H54 (cell line): ENCODE results near the gene PALB2.

Experiments
- DNase-seq: peaks from one replicate; pipeline ENCODE4 v3.0.0; 2011; ENCODE audit warnings: low spot score, mixed read lengths; ENCODE audit not compliant: insufficient read length
- FAIRE-seq: peaks from 3 replicates; lab custom pipeline; 2011; peaks lifted over from hg19 to GRCh38; lab: Jason Lieb, UNC
- POLR2A ChIP-seq: IDR thresholded peaks from 2 replicates; pipeline ENCODE4 v1.6.1; 2011; ENCODE audit warnings: low read depth, mild to moderate bottlenecking, low read length

Gene PALB2

GRCh38 chr16:23640931-23641765 lies at the start of gene PALB2, which contains the start of gene DCTN5:
Gene PALB2 (minus strand): TSS chr16:23641310. CDS start chr16:23641157, 153 bp downstream.
Gene DCTN5 (plus strand): TSS chr16:23641466. CDS start chr16:23641543, 77 bp downstream.
- DNase-seq (peak; percentile 78), FAIRE-seq (peak; percentile 36)
- TF ChIP-seq POLR2A: peak; percentile 48

- DNase-seq (no peak), FAIRE-seq (no peak)
- no peak for TF ChIP-seq POLR2A
These were observed 48.5 kb upstream of the PALB2 start for GRCh38 chr16:23689442-23690187.

GRCh38 chr16:23687034-23687808 lies 46.1 kb upstream of the PALB2 start:
- DNase-seq: no peak
- no peak for TF ChIP-seq POLR2A
- FAIRE-seq: no peak

- FAIRE-seq: no peak
- no peak for DNase-seq
- no peak for TF ChIP-seq POLR2A
These were observed 42.4 kb upstream of the PALB2 start for GRCh38 chr16:23683487-23683886.

- DNase-seq (no peak), FAIRE-seq (no peak)
- TF ChIP-seq POLR2A: no peak
These were observed 41.1 kb upstream of the PALB2 start for GRCh38 chr16:23682181-23682580.

- FAIRE-seq (no peak), DNase-seq (no peak)
- TF ChIP-seq POLR2A: no peak
These were observed 38.9 kb upstream of the PALB2 start for GRCh38 chr16:23679986-23680336.

- DNase-seq (peak; percentile 43), FAIRE-seq (no peak)
- TF ChIP-seq POLR2A: no peak
These were observed 38.3 kb upstream of the PALB2 start for GRCh38 chr16:23679274-23679985.

- FAIRE-seq (no peak), DNase-seq (peak; percentile 68)
- TF ChIP-seq POLR2A: peak; percentile 49
These were observed 37.5 kb upstream of the PALB2 start, which contains the start of gene PLK1 for GRCh38 chr16:23678430-23679273. Gene PLK1 (plus strand): TSS chr16:23678889. CDS start chr16:23678933, 44 bp downstream.

GRCh38 chr16:23676924-23677480 lies 35.9 kb upstream of the PALB2 start:
- DNase-seq (no peak), FAIRE-seq (no peak)
- no peak for TF ChIP-seq POLR2A

GRCh38 chr16:23673971-23674614 lies 33.0 kb upstream of the PALB2 start:
- TF ChIP-seq POLR2A: no peak
- no peak for DNase-seq
- no peak for FAIRE-seq

GRCh38 chr16:23670137-23670776 lies 29.1 kb upstream of the PALB2 start:
- peak; percentile 93 for FAIRE-seq
- no peak for TF ChIP-seq POLR2A
- DNase-seq: peak; percentile 42
